Measurements from ENCODE around the gene KCNK15.

Gene KCNK15

GRCh38 chr20:44715499-44716308 is 30.0 kb upstream of the KCNK15 start:
- DNase-seq (ENCODE audit: low read depth): no peak

- DNase-seq (ENCODE audit: low read depth): no peak
Measured at GRCh38 chr20:44716309-44717106, 29.2 kb upstream of the KCNK15 start.

DNA sequence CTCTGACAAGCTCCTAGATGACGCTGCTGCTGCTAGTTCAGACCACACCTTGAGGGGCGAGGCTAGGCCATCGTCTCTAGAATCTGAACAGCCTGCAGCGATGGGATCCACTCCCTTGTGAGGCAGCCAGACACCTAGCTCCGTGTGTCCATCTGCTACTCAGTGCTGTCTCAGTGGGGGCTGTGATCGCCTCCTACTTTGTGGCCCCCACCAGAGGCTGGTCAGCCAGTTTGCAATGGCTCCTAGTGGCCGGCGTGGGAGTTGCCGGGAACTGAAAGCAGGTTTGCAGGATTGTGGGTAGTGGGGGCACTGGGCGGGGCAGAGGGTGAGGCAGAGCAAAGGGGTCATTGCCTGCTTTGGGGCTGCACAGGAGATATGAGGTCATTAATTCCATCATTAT is 27.7 kb upstream of the KCNK15 start:
- no peak for DNase-seq (ENCODE audit: low read depth)

- no peak for DNase-seq (ENCODE audit: low read depth)
Measured at GRCh38 chr20:44719841-44720240, 25.8 kb upstream of the KCNK15 start.

DNA sequence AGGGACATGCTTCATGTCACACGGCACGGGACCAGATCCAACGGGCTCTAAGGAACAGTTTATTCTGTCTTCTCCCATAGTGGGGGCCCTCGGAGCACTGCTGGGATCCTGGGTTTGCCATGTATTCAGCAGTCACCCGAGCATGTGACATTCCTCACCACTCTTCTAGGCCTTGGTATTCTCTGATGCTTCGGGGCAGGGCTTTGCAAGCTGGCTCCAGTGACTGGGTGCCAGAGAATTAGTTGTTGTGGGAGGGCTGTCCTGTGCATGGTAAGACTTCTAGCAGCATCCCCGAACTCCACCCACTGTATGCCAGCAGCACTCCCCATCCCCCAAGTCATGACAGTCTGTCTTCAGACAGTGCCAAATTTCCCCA is 25.1 kb upstream of the KCNK15 start:
- no peak for DNase-seq (ENCODE audit: low read depth)

- DNase-seq (ENCODE audit: low read depth): no peak
Measured at GRCh38 chr20:44720997-44721784, 24.5 kb upstream of the KCNK15 start.

GRCh38 chr20:44721785-44722054 is 23.9 kb upstream of the KCNK15 start:
- DNase-seq (ENCODE audit: low read depth): no peak

- DNase-seq (ENCODE audit: low read depth): no peak
Measured at GRCh38 chr20:44722990-44723389, 22.7 kb upstream of the KCNK15 start.

- no peak for DNase-seq (ENCODE audit: low read depth)
Measured at GRCh38 chr20:44723391-44723790, 22.3 kb upstream of the KCNK15 start.

DNA sequence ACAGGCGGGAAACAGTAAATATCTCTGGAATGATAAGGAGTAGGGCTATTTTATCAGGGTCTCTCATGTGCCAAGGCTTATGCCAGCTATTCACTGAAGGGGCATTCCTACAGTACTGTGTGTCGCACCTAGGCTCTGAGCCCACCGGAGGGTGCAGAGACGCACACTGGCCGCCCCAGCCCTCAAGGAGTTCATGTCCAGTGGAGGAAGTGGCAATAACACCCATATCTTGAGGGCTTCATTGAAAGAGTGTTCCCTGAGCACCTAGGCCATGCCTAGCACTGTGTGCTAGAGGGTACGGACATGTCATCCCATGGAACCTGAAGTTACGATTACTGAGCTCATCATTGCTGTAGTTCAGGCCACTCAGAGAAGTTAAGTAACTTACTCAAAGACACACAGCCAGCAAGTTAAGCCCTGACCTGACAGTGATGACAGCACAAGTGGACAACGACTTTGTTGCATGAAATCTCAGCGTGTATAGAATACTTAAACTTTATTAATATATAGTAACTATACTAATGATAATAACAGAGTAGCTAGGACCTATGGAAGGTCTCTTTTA is 21.8 kb upstream of the KCNK15 start:
- DNase-seq (ENCODE audit: low read depth): no peak

- no peak for DNase-seq (ENCODE audit: low read depth)
Measured at GRCh38 chr20:44724423-44725091, 21.1 kb upstream of the KCNK15 start.

- DNase-seq (ENCODE audit: low read depth): no peak
Measured at GRCh38 chr20:44725837-44726236, 19.8 kb upstream of the KCNK15 start.

- DNase-seq (ENCODE audit: low read depth): no peak
Measured at GRCh38 chr20:44727039-44727438, 18.6 kb upstream of the KCNK15 start.

GRCh38 chr20:44727651-44728050 is 18.0 kb upstream of the KCNK15 start:
- DNase-seq (ENCODE audit: low read depth): no peak

DNA sequence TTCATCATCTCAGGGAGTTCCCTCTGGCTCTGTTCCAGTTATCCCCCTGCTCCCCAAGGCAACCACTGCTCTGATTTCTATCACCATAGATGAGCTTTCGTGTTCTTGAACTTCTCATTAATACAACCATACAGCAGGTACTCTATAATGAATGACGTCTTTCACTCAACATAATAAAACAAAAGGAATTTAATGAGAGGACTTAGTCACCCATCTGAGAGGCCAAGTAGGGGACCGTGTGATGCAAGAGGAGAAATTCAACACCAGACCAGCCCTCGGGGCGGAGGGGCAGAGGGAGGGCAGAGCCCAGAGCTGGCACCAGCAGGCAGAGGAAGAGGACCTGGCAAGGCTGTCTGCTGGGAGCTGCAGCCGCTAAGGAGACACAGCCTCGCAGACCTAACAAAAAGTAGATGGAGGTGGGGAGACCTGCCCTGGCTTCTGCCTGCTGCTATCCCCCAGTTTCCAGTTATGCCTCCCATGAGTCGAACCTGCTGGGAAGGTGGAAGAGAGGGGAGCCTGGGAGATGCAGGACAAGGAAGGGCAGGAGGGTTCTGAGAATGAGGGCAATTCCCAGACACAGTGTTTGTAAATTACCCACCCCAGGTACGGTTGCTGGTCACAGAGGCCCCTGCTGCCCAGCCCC is 16.7 kb upstream of the KCNK15 start:
- DNase-seq (ENCODE audit: low read depth): no peak

- DNase-seq (ENCODE audit: low read depth): no peak
Measured at GRCh38 chr20:44730441-44730840, 15.2 kb upstream of the KCNK15 start.

GRCh38 chr20:44731657-44732056 is 14.0 kb upstream of the KCNK15 start:
- no peak for DNase-seq (ENCODE audit: low read depth)

GRCh38 chr20:44732327-44732726 is 13.3 kb upstream of the KCNK15 start:
- no peak for DNase-seq (ENCODE audit: low read depth)

DNA sequence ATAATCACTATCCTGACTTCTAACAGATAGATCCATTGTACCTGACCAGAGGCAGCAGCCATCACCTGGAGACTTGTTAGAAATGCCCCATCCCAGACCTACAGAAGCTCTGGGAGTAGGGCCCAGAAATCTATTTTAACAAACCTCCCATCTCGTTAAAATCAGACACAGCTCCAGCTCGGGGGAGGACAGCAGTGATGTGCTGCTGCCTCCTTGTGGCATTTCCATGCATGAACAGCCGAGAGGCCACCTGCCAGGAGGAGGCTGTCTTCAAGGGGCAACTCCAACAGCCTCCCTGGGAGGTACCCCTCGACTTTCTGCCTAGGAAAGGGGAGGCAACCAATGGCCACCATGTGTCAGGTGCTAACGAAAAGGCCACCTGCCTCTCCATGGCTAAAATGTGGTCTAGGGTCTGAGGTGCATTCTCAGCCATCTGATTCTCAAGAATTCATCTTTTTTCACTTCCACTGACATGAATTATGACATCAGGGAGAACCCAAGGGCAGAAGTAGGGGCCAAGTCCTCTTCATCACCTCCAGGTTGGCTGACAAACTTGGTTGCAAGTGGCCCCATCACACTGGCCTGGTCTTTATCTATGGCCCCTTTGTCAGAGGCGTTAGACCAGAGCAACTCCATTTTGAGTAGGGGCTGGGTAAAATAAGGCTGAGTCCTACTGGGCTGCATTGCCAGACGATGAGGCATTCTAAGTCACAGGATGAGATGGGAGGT is 12.2 kb upstream of the KCNK15 start:
- DNase-seq (ENCODE audit: low read depth): peak; percentile 21

- no peak for DNase-seq (ENCODE audit: low read depth)
Measured at GRCh38 chr20:44734938-44735337, 10.7 kb upstream of the KCNK15 start.

DNA sequence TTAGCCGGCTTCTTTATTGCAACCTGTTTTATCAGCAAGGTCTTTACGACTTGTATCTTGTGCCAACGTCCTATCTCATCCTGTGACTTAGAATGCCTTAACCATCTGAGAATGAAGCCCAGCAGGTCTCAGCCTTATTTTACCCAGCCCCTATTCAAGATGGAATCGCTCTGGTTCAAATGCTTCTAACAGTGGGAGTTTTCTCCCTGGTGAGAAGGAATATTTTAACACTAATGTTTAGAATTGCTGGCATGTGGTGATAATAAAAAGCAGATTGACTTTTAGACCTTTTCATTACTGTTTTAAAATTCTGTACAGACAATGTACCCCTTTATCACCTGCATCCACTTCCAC is 9.9 kb upstream of the KCNK15 start:
- DNase-seq (ENCODE audit: low read depth): no peak
